Neuronal stem cell (in vitro differentiated cells): ENCODE data around the gene UBAC2.

ENCODE experiments used
- DNase-seq: peaks from one replicate; pipeline ENCODE4 v3.0.0-alpha.2; 2013; ENCODE audit warnings: low spot score
- H2AFZ ChIP-seq: one replicate; pipeline ENCODE4 v1.6.1; 2013; ENCODE audit warnings: mild to moderate bottlenecking, low read length, inconsistent platforms
- H2AK5ac ChIP-seq: 2 replicates; pipeline ENCODE4 v1.6.1; 2013; ENCODE audit warnings: low read depth, mild to moderate bottlenecking, inconsistent platforms, low read length, moderate library complexity, mixed read lengths
- H2BK120ac ChIP-seq: 2 replicates; pipeline ENCODE4 v1.6.1; 2013; ENCODE audit warnings: low read depth, mild to moderate bottlenecking, inconsistent platforms, low read length, moderate library complexity, mixed read lengths
- H2BK12ac ChIP-seq: one replicate; pipeline ENCODE4 v1.6.1; 2013; ENCODE audit warnings: low read length, inconsistent platforms
- H2BK15ac ChIP-seq: 2 replicates; pipeline ENCODE4 v1.6.1; 2013; ENCODE audit warnings: mild to moderate bottlenecking, low read length, inconsistent platforms, mixed read lengths
- H2BK5ac ChIP-seq: one replicate; pipeline ENCODE4 v1.6.1; 2013; ENCODE audit warnings: inconsistent platforms, mild to moderate bottlenecking, low read length, moderate library complexity
- H3K14ac ChIP-seq: one replicate; pipeline ENCODE4 v1.6.1; 2013; ENCODE audit warnings: low read length, inconsistent platforms
- H3K18ac ChIP-seq: 2 replicates; pipeline ENCODE4 v1.6.1; 2013; ENCODE audit warnings: low read length, inconsistent platforms
- H3K23ac ChIP-seq: 2 replicates; pipeline ENCODE4 v1.6.1; 2013; ENCODE audit warnings: low read depth, mild to moderate bottlenecking, mixed read lengths, low read length, inconsistent platforms; ENCODE audit not compliant: poor library complexity
- H3K27ac ChIP-seq: replicated peaks from 3 replicates; pipeline ENCODE4 v1.5.1; 2013; ENCODE audit warnings: low read length, inconsistent platforms
- H3K27me3 ChIP-seq, 3 experiments: 2 replicates each; pipeline ENCODE4 v1.6.1; 2013; ENCODE audit warnings: low read length in 3 of 3, mild to moderate bottlenecking in 2 of 3, inconsistent platforms in 1 of 3, low read depth in 1 of 3, mixed read lengths in 1 of 3, moderate library complexity in 1 of 3; ENCODE audit not compliant: control insufficient read depth in 3 of 3, insufficient read depth in 3 of 3
- H3K36me3 ChIP-seq, 2 donors: replicated peaks in 1 of 2; 2 replicates each; pipeline ENCODE4 v1.6.1; 2013; ENCODE audit warnings: low read length in 2 of 2; ENCODE audit not compliant: control insufficient read depth in 2 of 2, insufficient read depth in 2 of 2
- H3K4ac ChIP-seq: 2 replicates; pipeline ENCODE4 v1.6.1; 2013; ENCODE audit warnings: inconsistent platforms, mild to moderate bottlenecking, low read length, moderate library complexity
- H3K4me1 ChIP-seq, 2 donors: 1 replicate in 1 of 2; 2 replicates in 1 of 2; pipeline ENCODE4 v1.6.1; 2013; ENCODE audit warnings: low read length in 2 of 2, low read depth in 1 of 2; ENCODE audit not compliant: control insufficient read depth in 2 of 2, insufficient read depth in 1 of 2
- H3K4me2 ChIP-seq: one replicate; pipeline ENCODE4 v1.6.1; 2013; ENCODE audit warnings: mild to moderate bottlenecking, low read length, inconsistent platforms; ENCODE audit not compliant: insufficient read depth, poor library complexity, severe bottlenecking
- H3K4me3 ChIP-seq, 2 donors: 2 replicates each; pipeline ENCODE4 v1.5.1; 2013; ENCODE audit warnings: low read length in 2 of 2, mild to moderate bottlenecking in 2 of 2, inconsistent platforms in 1 of 2, moderate library complexity in 1 of 2
- H3K79me1 ChIP-seq: one replicate; pipeline ENCODE4 v1.6.1; 2013; ENCODE audit warnings: low read depth, mild to moderate bottlenecking, inconsistent platforms, low read length, moderate library complexity
- H3K9ac ChIP-seq: one replicate; pipeline ENCODE4 v1.6.1; 2013; ENCODE audit warnings: mild to moderate bottlenecking, low read depth, low read length, inconsistent platforms; ENCODE audit not compliant: poor library complexity
- H3K9me3 ChIP-seq, 2 donors: replicated peaks in 1 of 2; 2 replicates each; pipeline versions ENCODE3 to v1.6.1; 2013; ENCODE audit warnings: low read length in 2 of 2, mild to moderate bottlenecking in 2 of 2, inconsistent platforms in 1 of 2, low read depth in 1 of 2, mixed read lengths in 1 of 2, moderate library complexity in 1 of 2; ENCODE audit not compliant: control insufficient read depth in 2 of 2, insufficient read depth in 1 of 2
- H4K8ac ChIP-seq: one replicate; pipeline ENCODE4 v1.6.1; 2013; ENCODE audit warnings: low read depth, mild to moderate bottlenecking, inconsistent platforms, low read length, moderate library complexity
- H4K91ac ChIP-seq: one replicate; pipeline ENCODE4 v1.6.1; 2013; ENCODE audit warnings: low read length, low read depth, mild to moderate bottlenecking, inconsistent platforms; ENCODE audit not compliant: poor library complexity
- WGBS, 2 donors: extraction: QIAGEN DNeasy Blood & Tissue Kit; methylation state at CpG; one replicate each; pipeline ENCODE4 v1.1.7; 2013; ENCODE audit warnings: missing lambda C conversion rate in 2 of 2, mixed read lengths in 1 of 2; ENCODE audit not compliant: insufficient read length in 2 of 2, insufficient replicate concordance in 1 of 2; ENCODE audit errors: extremely low coverage in 2 of 2; 5-methylcytosine and 5-hydroxymethylcytosine counted together

UBAC2 gene

GRCh38 chr13:99223587-99223986 is 22.9 kb downstream of the UBAC2 start:
- Histone ChIP-seq H2AFZ (no peak overlapping the region), H3K4me2 (no peak overlapping the region), H3K18ac (no peak overlapping the region), H2AK5ac (no peak overlapping the region), H3K14ac (no peak overlapping the region), H4K91ac (no peak overlapping the region), H3K4me1 (peaks cover 0 to 6% of the 10 kb centered on the region in 2 donors), H3K27me3 (no peaks in the 10 kb centered on the region), H3K23ac (no peak overlapping the region), H4K8ac (no peak overlapping the region), H2BK5ac (no peak overlapping the region), H3K4ac (no peak overlapping the region), H3K79me1 (no peaks in the 10 kb centered on the region), H3K4me3 (no peak overlapping the region), H3K27ac (no peak overlapping the region), H3K9me3 (peaks cover 1 to 19% of the 10 kb centered on the region in 2 donors), H3K9ac (no peak overlapping the region), H2BK12ac (no peak overlapping the region), H3K36me3 (peaks cover 0 to 6% of the 10 kb centered on the region in 2 donors), H2BK120ac (no peak overlapping the region), H2BK15ac (no peak overlapping the region)
- no CpG with 5 or more reads among the region's 1 CpG for WGBS, 2 donors
- no peak for DNase-seq

- no peak for DNase-seq
- Histone ChIP-seq H3K4me2 (no peak overlapping the region), H4K8ac (no peak overlapping the region), H3K79me1 (no peaks in the 10 kb centered on the region), H3K9ac (no peak overlapping the region), H3K9me3 (peaks cover 1 to 19% of the 10 kb centered on the region in 2 donors), H2BK120ac (no peak overlapping the region), H3K27ac (no peak overlapping the region), H3K4me3 (no peak overlapping the region), H3K36me3 (peaks cover 0 to 6% of the 10 kb centered on the region in 2 donors), H2BK5ac (no peak overlapping the region), H3K23ac (no peak overlapping the region), H3K18ac (no peak overlapping the region), H4K91ac (no peak overlapping the region), H2BK12ac (no peak overlapping the region), H3K4ac (no peak overlapping the region), H2BK15ac (no peak overlapping the region), H3K27me3 (no peaks in the 10 kb centered on the region), H2AFZ (no peak overlapping the region), H2AK5ac (no peak overlapping the region), H3K14ac (no peak overlapping the region), H3K4me1 (peaks cover 0 to 8% of the 10 kb centered on the region in 2 donors)
- no CpG with 5 or more reads among the region's 2 CpGs for WGBS, 2 donors
Measured at GRCh38 chr13:99224021-99224420, 23.4 kb downstream of the UBAC2 start.

DNA sequence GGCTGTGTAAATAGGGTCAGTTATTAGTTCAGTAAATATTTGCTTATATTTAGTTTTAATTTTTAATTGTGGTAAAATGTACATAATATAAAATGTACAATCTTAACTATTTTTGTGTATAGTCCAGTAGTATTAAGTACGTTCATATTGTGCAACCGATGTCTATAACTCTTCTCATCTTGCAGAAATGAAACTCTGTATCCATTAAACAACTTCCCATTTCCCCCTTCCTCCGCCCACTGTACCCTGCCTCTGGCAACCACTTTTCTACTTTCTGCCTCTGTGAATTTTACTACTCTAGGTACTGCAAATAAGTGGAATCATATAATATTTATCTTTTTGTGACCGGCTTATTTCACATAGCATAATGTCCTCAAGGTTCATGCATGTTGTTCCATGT is 24.4 kb downstream of the UBAC2 start:
- Histone ChIP-seq H4K8ac (no peak overlapping the region), H2BK120ac (no peak overlapping the region), H3K4me2 (no peak overlapping the region), H3K27ac (no peak overlapping the region), H3K4ac (no peak overlapping the region), H2BK12ac (no peak overlapping the region), H3K36me3 (peaks cover 0 to 6% of the 10 kb centered on the region in 2 donors), H4K91ac (no peak overlapping the region), H2AFZ (no peak overlapping the region), H3K18ac (no peak overlapping the region), H3K4me1 (peaks cover 0 to 9% of the 10 kb centered on the region in 2 donors), H2BK15ac (no peak overlapping the region), H3K79me1 (no peaks in the 10 kb centered on the region), H3K27me3 (no peaks in the 10 kb centered on the region), H3K14ac (no peak overlapping the region), H2BK5ac (no peak overlapping the region), H2AK5ac (no peak overlapping the region), H3K9ac (no peak overlapping the region), H3K23ac (no peak overlapping the region), H3K9me3 (peaks cover 1 to 19% of the 10 kb centered on the region in 2 donors), H3K4me3 (no peak overlapping the region)
- no peak for DNase-seq
- no CpG with 5 or more reads among the region's 4 CpGs for WGBS, 2 donors

- WGBS, 2 donors = no CpG with 5 or more reads among the region's 2 CpGs
- H4K8ac ChIP-seq = no peak overlapping the region
- H3K14ac ChIP-seq = no peak overlapping the region
- H2BK15ac ChIP-seq = no peak overlapping the region
- peaks cover 0 to 6% of the 10 kb centered on the region in 2 donors for H3K36me3 ChIP-seq
- H2BK120ac ChIP-seq = no peak overlapping the region
- H3K23ac ChIP-seq = no peak overlapping the region
- H3K79me1 ChIP-seq = no peaks in the 10 kb centered on the region
- H3K4ac ChIP-seq = no peak overlapping the region
- H4K91ac ChIP-seq = no peak overlapping the region
- H2BK12ac ChIP-seq = no peak overlapping the region
- H3K4me2 ChIP-seq = no peak overlapping the region
- no peak overlapping the region for H3K27ac ChIP-seq
- peaks cover 0 to 9% of the 10 kb centered on the region in 2 donors for H3K4me1 ChIP-seq
- H3K18ac ChIP-seq = no peak overlapping the region
- H2AK5ac ChIP-seq = no peak overlapping the region
- H3K27me3 ChIP-seq = no peaks in the 10 kb centered on the region
- no peak overlapping the region for H2AFZ ChIP-seq
- H3K9ac ChIP-seq = no peak overlapping the region
- no peak overlapping the region for H2BK5ac ChIP-seq
- H3K4me3 ChIP-seq = no peak overlapping the region
- H3K9me3 ChIP-seq = peaks cover 1 to 19% of the 10 kb centered on the region in 2 donors
- no peak for DNase-seq
Measured at GRCh38 chr13:99226513-99226912, 25.9 kb downstream of the UBAC2 start.
